Loucy (cell line): Measurements from ENCODE around the gene HIGD1A.

ENCODE experiments used
- EZH2phosphoT487 ChIP-seq: fragments of 200-600 bp; IDR thresholded peaks from 2 replicates; pipeline ENCODE4 v1.6.1; 2018; ENCODE audit warnings: antibody characterized with exemption, mild to moderate bottlenecking, moderate library complexity, borderline replicate concordance
- TF ChIP-seq, protein P1 (sequence below): fragments of 200-600 bp; sonication (generic); conservative IDR thresholded peaks from 2 replicates; pipeline ENCODE4 v1.5.1; 2014; ENCODE audit warnings: mild to moderate bottlenecking, antibody characterized with exemption, low read length

DNA sequence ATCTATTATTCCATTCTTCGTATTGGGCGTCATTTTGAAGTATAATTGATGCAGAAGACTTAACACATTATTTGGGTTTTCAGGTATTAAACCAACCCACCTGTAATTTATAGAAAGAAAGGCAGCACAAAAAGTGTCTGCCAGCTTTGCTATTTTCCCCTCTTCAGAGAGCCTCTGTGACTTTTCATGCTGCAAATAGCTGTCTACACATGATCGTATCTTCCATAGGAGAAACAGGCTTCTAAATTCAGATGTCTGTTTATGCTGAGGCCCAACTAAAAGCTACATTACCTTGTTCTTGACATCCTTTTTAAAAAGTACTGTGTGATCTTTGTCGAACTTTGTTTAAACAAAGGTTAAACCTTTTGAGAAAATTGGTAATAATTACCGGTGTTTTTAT lies 10.0 kb upstream of the HIGD1A start:
- TF ChIP-seq, protein P1, sequence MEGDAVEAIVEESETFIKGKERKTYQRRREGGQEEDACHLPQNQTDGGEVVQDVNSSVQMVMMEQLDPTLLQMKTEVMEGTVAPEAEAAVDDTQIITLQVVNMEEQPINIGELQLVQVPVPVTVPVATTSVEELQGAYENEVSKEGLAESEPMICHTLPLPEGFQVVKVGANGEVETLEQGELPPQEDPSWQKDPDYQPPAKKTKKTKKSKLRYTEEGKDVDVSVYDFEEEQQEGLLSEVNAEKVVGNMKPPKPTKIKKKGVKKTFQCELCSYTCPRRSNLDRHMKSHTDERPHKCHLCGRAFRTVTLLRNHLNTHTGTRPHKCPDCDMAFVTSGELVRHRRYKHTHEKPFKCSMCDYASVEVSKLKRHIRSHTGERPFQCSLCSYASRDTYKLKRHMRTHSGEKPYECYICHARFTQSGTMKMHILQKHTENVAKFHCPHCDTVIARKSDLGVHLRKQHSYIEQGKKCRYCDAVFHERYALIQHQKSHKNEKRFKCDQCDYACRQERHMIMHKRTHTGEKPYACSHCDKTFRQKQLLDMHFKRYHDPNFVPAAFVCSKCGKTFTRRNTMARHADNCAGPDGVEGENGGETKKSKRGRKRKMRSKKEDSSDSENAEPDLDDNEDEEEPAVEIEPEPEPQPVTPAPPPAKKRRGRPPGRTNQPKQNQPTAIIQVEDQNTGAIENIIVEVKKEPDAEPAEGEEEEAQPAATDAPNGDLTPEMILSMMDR: no peak
- no peak for TF ChIP-seq EZH2phosphoT487
